ENCODE measurements around the gene LRP1B. TPM values are rescaled to one million over a fixed set of nuclear protein-coding genes. Genes with fewer than 3 reads are reported as not detected.
"Not testable (repeated sequence)": the region's sequence is repeated elsewhere in the genome, so short reads cannot be mapped to it uniquely, and the experiment has no call there.

Gene LRP1B
- total RNA-seq, 1 experiment from 2014 or later, result 0.52 TPM

DNA sequence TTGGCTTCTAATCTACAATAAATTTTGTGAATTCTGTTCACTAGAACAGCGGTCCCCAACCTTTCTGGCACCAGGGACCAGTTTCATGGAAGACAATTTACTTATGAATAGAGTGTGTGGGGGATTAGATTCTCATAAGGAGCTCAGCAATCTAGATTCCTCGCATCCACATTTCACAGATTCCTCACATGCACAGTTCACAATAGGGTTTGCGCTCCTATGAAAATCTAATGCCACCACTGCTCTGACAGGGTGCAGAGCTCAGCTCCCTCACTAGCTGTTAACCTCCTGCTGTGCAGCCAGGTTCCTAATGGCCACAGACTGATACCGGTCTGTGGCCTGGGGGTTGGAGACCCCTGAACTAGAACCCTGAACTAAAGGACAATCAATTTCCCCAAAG, 1782.0 kb downstream of the LRP1B start:
- Mint-ChIP-seq H3K27me3 (ENCODE audit: low read depth) (no peaks in the 10 kb centered on the region), H3K4me1 (peaks cover 12% of the 10 kb centered on the region), H3K9me3 (no peaks in the 10 kb centered on the region), H3K36me3 (no peaks in the 10 kb centered on the region), H3K27ac (no peak overlapping the region), H3K4me3 (no peak overlapping the region; the same call in 1 of the 2 replicates)
- TF ChIP-seq GABPB1 (CRISPR knock-in tag; IDR thresholded peaks at IDR 0.05) (no peak), ZNF423 (CRISPR knock-in tag; IDR thresholded peaks at IDR 0.05) (peak; percentile 10; the same call in 1 of the 2 replicates)
- ChIA-PET CTCF (no interaction called here), POLR2A (no interaction called here)
- peak; percentile 82 for ATAC-seq
- peak; percentile 28 for DNase-seq (ENCODE audit: low spot score)

DNA sequence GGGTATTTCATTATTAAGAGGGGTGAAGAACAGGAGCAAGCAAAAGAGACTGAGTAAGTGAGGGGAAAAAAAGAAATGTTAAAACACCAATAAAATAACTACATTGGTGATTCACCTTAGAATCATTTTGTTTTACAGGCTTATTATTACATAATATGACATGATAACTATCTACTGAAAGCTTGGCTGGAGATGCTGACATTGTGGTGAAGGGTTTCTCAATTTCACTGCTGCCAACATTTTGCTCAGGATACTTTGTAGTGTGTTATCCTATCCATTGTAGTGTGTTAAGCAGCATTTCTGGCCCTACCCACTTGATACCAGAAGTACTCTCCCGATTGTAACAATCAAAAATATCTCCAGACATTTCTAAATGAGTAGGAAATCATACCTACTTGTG, 1786.0 kb downstream of the LRP1B start:
- peaks cover 9% of the 10 kb centered on the region for H3K4me1 Mint-ChIP-seq
- TF ChIP-seq ZNF219 (CRISPR knock-in tag; IDR thresholded peaks at IDR 0.05; ENCODE audit: borderline replicate concordance) (no peak), ATF2 (CRISPR knock-in tag; IDR thresholded peaks at IDR 0.05; ENCODE audit: borderline replicate concordance, low read depth) (no peak), SMAD3 (CRISPR knock-in tag; IDR thresholded peaks at IDR 0.05; ENCODE audit: borderline replicate concordance) (no peak), ZNF512 (CRISPR knock-in tag; IDR thresholded peaks at IDR 0.05; ENCODE audit: borderline replicate concordance) (no peak), RELA (CRISPR knock-in tag; IDR thresholded peaks at IDR 0.05; ENCODE audit: borderline replicate concordance) (no peak)
- TF ChIP-seq, protein P1, sequence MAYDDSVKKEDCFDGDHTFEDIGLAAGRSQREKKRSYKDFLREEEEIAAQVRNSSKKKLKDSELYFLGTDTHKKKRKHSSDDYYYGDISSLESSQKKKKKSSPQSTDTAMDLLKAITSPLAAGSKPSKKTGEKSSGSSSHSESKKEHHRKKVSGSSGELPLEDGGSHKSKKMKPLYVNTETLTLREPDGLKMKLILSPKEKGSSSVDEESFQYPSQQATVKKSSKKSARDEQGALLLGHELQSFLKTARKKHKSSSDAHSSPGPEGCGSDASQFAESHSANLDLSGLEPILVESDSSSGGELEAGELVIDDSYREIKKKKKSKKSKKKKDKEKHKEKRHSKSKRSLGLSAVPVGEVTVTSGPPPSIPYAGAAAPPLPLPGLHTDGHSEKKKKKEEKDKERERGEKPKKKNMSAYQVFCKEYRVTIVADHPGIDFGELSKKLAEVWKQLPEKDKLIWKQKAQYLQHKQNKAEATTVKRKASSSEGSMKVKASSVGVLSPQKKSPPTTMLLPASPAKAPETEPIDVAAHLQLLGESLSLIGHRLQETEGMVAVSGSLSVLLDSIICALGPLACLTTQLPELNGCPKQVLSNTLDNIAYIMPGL (CRISPR knock-in tag; IDR thresholded peaks at IDR 0.05), result no peak
- H3K27ac Mint-ChIP-seq, result no peak overlapping the region
- ATAC-seq (no peak), DNase-seq (ENCODE audit: low spot score) (no peak)
- POLR2A ChIA-PET, result no interaction called here
- no peaks in the 10 kb centered on the region for H3K27me3 Mint-ChIP-seq (ENCODE audit: low read depth)
- CTCF ChIA-PET, result no interaction called here
- H3K36me3 Mint-ChIP-seq, result no peaks in the 10 kb centered on the region
- H3K9me3 Mint-ChIP-seq, result no peaks in the 10 kb centered on the region
- no peak overlapping the region for H3K4me3 Mint-ChIP-seq

- CTCF ChIA-PET, H3K36me3 Mint-ChIP-seq, ATAC-seq: not testable (repeated sequence)
Observed at GRCh38 chr2:140344266-140344665, 1786.5 kb downstream of the LRP1B start.

GRCh38 chr2:140338795-140339194, 1792.0 kb downstream of the LRP1B start:
- H3K4me3 Mint-ChIP-seq, result no peak overlapping the region
- no peaks in the 10 kb centered on the region for H3K4me1 Mint-ChIP-seq
- ATAC-seq (no peak), DNase-seq (ENCODE audit: low spot score) (no peak)
- no peaks in the 10 kb centered on the region for H3K27me3 Mint-ChIP-seq (ENCODE audit: low read depth)
- no peaks in the 10 kb centered on the region for H3K9me3 Mint-ChIP-seq
- H3K27ac Mint-ChIP-seq, result no peak overlapping the region
- no peaks in the 10 kb centered on the region for H3K36me3 Mint-ChIP-seq
- CTCF ChIA-PET, result no interaction called here
- POLR2A ChIA-PET, result no interaction called here
- TF ChIP-seq, protein P2, sequence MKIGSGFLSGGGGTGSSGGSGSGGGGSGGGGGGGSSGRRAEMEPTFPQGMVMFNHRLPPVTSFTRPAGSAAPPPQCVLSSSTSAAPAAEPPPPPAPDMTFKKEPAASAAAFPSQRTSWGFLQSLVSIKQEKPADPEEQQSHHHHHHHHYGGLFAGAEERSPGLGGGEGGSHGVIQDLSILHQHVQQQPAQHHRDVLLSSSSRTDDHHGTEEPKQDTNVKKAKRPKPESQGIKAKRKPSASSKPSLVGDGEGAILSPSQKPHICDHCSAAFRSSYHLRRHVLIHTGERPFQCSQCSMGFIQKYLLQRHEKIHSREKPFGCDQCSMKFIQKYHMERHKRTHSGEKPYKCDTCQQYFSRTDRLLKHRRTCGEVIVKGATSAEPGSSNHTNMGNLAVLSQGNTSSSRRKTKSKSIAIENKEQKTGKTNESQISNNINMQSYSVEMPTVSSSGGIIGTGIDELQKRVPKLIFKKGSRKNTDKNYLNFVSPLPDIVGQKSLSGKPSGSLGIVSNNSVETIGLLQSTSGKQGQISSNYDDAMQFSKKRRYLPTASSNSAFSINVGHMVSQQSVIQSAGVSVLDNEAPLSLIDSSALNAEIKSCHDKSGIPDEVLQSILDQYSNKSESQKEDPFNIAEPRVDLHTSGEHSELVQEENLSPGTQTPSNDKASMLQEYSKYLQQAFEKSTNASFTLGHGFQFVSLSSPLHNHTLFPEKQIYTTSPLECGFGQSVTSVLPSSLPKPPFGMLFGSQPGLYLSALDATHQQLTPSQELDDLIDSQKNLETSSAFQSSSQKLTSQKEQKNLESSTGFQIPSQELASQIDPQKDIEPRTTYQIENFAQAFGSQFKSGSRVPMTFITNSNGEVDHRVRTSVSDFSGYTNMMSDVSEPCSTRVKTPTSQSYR (CRISPR knock-in tag; IDR thresholded peaks at IDR 0.05), result no peak
- TF ChIP-seq ATF1 (CRISPR knock-in tag; IDR thresholded peaks at IDR 0.05), result no peak
- TF ChIP-seq, protein P3, sequence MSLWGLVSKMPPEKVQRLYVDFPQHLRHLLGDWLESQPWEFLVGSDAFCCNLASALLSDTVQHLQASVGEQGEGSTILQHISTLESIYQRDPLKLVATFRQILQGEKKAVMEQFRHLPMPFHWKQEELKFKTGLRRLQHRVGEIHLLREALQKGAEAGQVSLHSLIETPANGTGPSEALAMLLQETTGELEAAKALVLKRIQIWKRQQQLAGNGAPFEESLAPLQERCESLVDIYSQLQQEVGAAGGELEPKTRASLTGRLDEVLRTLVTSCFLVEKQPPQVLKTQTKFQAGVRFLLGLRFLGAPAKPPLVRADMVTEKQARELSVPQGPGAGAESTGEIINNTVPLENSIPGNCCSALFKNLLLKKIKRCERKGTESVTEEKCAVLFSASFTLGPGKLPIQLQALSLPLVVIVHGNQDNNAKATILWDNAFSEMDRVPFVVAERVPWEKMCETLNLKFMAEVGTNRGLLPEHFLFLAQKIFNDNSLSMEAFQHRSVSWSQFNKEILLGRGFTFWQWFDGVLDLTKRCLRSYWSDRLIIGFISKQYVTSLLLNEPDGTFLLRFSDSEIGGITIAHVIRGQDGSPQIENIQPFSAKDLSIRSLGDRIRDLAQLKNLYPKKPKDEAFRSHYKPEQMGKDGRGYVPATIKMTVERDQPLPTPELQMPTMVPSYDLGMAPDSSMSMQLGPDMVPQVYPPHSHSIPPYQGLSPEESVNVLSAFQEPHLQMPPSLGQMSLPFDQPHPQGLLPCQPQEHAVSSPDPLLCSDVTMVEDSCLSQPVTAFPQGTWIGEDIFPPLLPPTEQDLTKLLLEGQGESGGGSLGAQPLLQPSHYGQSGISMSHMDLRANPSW (CRISPR knock-in tag; conservative IDR thresholded peaks at IDR 0.05; ENCODE audit: low read depth), result no peak
- TF ChIP-seq ZNF425 (CRISPR knock-in tag; conservative IDR thresholded peaks at IDR 0.05), result no peak
- TF ChIP-seq ZNF671 (CRISPR knock-in tag; IDR thresholded peaks at IDR 0.05), result no peak
- TF ChIP-seq ZMAT4 (CRISPR knock-in tag; IDR thresholded peaks at IDR 0.05), result no peak
- TF ChIP-seq HMGA2 (CRISPR knock-in tag; IDR thresholded peaks at IDR 0.05), result no peak
- no peak for TF ChIP-seq GRHL2 (CRISPR knock-in tag; IDR thresholded peaks at IDR 0.05; ENCODE audit: insufficient replicate concordance, severe bottlenecking)

More at GRCh38 chr2:140344266-140344665, 1786.5 kb downstream of the LRP1B start:
- POLR2A ChIA-PET; H3K27me3 Mint-ChIP-seq (ENCODE audit: low read depth); H3K4me1 Mint-ChIP-seq; H3K9me3 Mint-ChIP-seq; H3K27ac Mint-ChIP-seq; DNase-seq (ENCODE audit: low spot score); H3K4me3 Mint-ChIP-seq: not testable (repeated sequence)

Data from WTC11 (cell line).